ENCODE results near the gene NFAM1. TPM values are rescaled to one million over a fixed set of nuclear protein-coding genes. Genes with fewer than 3 reads are reported as not detected.

Gene NFAM1
- total RNA-seq, 1 donor from 2014 or later: 0.88 TPM

- Mint-ChIP-seq H3K27me3 (ENCODE audit: insufficient read depth) (peaks cover 5% of the 10 kb centered on the region), H3K9me3 (no peaks in the 10 kb centered on the region)
Observed at GRCh38 chr22:42399315-42400271, 32.6 kb downstream of the NFAM1 start.

GRCh38 chr22:42397332-42398249, 34.6 kb downstream of the NFAM1 start:
- H3K27ac Mint-ChIP-seq: no peak overlapping the region
- no peak overlapping the region for H3K4me3 Mint-ChIP-seq
- H3K4me1 Mint-ChIP-seq (ENCODE audit: low read depth): peaks cover 6% of the 10 kb centered on the region
- no peaks in the 10 kb centered on the region for H3K36me3 Mint-ChIP-seq (ENCODE audit: low read depth)
- H3K9me3 Mint-ChIP-seq: no peaks in the 10 kb centered on the region
- no peak for DNase-seq (ENCODE audit: low spot score)
- H3K27me3 Mint-ChIP-seq (ENCODE audit: insufficient read depth): peaks cover 7% of the 10 kb centered on the region
- intact Hi-C loops (cut with micrococcal nuclease): no loop called here

More at GRCh38 chr22:42399315-42400271, 32.6 kb downstream of the NFAM1 start:
- Mint-ChIP-seq H3K36me3 (ENCODE audit: low read depth) (no peaks in the 10 kb centered on the region), H3K4me3 (no peak overlapping the region), H3K27ac (no peak overlapping the region), H3K4me1 (ENCODE audit: low read depth) (peaks cover 6% of the 10 kb centered on the region)
- DNase-seq (ENCODE audit: low spot score): no peak
- intact Hi-C loops (cut with micrococcal nuclease): no loop called here

GRCh38 chr22:42396621-42397331, 35.4 kb downstream of the NFAM1 start:
- Mint-ChIP-seq H3K4me3 (no peak overlapping the region), H3K27ac (no peak overlapping the region), H3K36me3 (ENCODE audit: low read depth) (no peaks in the 10 kb centered on the region), H3K27me3 (ENCODE audit: insufficient read depth) (peaks cover 11% of the 10 kb centered on the region), H3K9me3 (no peaks in the 10 kb centered on the region), H3K4me1 (ENCODE audit: low read depth) (peaks cover 6% of the 10 kb centered on the region)
- no peak for DNase-seq (ENCODE audit: low spot score)
- intact Hi-C loops (cut with micrococcal nuclease): no loop called here

- Mint-ChIP-seq H3K27me3 (ENCODE audit: insufficient read depth) (peaks cover 10% of the 10 kb centered on the region), H3K4me3 (no peak overlapping the region), H3K36me3 (ENCODE audit: low read depth) (no peaks in the 10 kb centered on the region), H3K4me1 (ENCODE audit: low read depth) (no peaks in the 10 kb centered on the region), H3K27ac (no peak overlapping the region), H3K9me3 (no peaks in the 10 kb centered on the region)
- intact Hi-C loops (cut with micrococcal nuclease): no loop called here
- no peak for DNase-seq (ENCODE audit: low spot score)
Observed at GRCh38 chr22:42389143-42389542, 43.1 kb downstream of the NFAM1 start.

- Mint-ChIP-seq H3K27ac (no peak overlapping the region), H3K4me3 (no peak overlapping the region), H3K27me3 (ENCODE audit: insufficient read depth) (peaks cover 11% of the 10 kb centered on the region), H3K36me3 (ENCODE audit: low read depth) (no peaks in the 10 kb centered on the region), H3K4me1 (ENCODE audit: low read depth) (no peaks in the 10 kb centered on the region), H3K9me3 (no peaks in the 10 kb centered on the region)
- intact Hi-C loops (cut with micrococcal nuclease): no loop called here
- no peak for DNase-seq (ENCODE audit: low spot score)
Observed at GRCh38 chr22:42388130-42388797, 43.9 kb downstream of the NFAM1 start.

- no peak for DNase-seq (ENCODE audit: low spot score)
- Mint-ChIP-seq H3K27me3 (ENCODE audit: insufficient read depth) (peaks cover 9% of the 10 kb centered on the region), H3K27ac (no peak overlapping the region), H3K36me3 (ENCODE audit: low read depth) (no peaks in the 10 kb centered on the region), H3K9me3 (no peaks in the 10 kb centered on the region), H3K4me3 (no peak overlapping the region), H3K4me1 (ENCODE audit: low read depth) (no peaks in the 10 kb centered on the region)
- intact Hi-C loops (cut with micrococcal nuclease): no loop called here
Observed at GRCh38 chr22:42387631-42388030, 44.6 kb downstream of the NFAM1 start.

GRCh38 chr22:42385696-42386095, 46.5 kb downstream of the NFAM1 start:
- H3K36me3 Mint-ChIP-seq (ENCODE audit: low read depth): no peaks in the 10 kb centered on the region
- no peak overlapping the region for H3K4me3 Mint-ChIP-seq
- intact Hi-C loops (cut with micrococcal nuclease): no loop called here
- H3K27me3 Mint-ChIP-seq (ENCODE audit: insufficient read depth): peaks cover 1% of the 10 kb centered on the region
- no peaks in the 10 kb centered on the region for H3K4me1 Mint-ChIP-seq (ENCODE audit: low read depth)
- no peaks in the 10 kb centered on the region for H3K9me3 Mint-ChIP-seq
- DNase-seq (ENCODE audit: low spot score): no peak
- no peak overlapping the region for H3K27ac Mint-ChIP-seq

- Mint-ChIP-seq H3K36me3 (ENCODE audit: low read depth) (no peaks in the 10 kb centered on the region), H3K4me3 (no peak overlapping the region), H3K27ac (no peak overlapping the region), H3K9me3 (no peaks in the 10 kb centered on the region), H3K4me1 (ENCODE audit: low read depth) (no peaks in the 10 kb centered on the region), H3K27me3 (ENCODE audit: insufficient read depth) (peaks cover 4% of the 10 kb centered on the region)
- intact Hi-C loops (cut with micrococcal nuclease): no loop called here
- DNase-seq (ENCODE audit: low spot score): no peak
Observed at GRCh38 chr22:42384506-42384905, 47.7 kb downstream of the NFAM1 start.

GRCh38 chr22:42383851-42384417, 48.3 kb downstream of the NFAM1 start:
- intact Hi-C loops (cut with micrococcal nuclease): no loop called here
- no peak overlapping the region for H3K27ac Mint-ChIP-seq
- H3K27me3 Mint-ChIP-seq (ENCODE audit: insufficient read depth): peaks cover 4% of the 10 kb centered on the region
- no peak overlapping the region for H3K4me3 Mint-ChIP-seq
- H3K9me3 Mint-ChIP-seq: no peaks in the 10 kb centered on the region
- no peaks in the 10 kb centered on the region for H3K4me1 Mint-ChIP-seq (ENCODE audit: low read depth)
- H3K36me3 Mint-ChIP-seq (ENCODE audit: low read depth): no peaks in the 10 kb centered on the region
- DNase-seq (ENCODE audit: low spot score): no peak

GRCh38 chr22:42383287-42383686, 48.9 kb downstream of the NFAM1 start:
- Mint-ChIP-seq H3K36me3 (ENCODE audit: low read depth) (no peaks in the 10 kb centered on the region), H3K27me3 (ENCODE audit: insufficient read depth) (peaks cover 4% of the 10 kb centered on the region), H3K27ac (no peak overlapping the region), H3K4me1 (ENCODE audit: low read depth) (no peaks in the 10 kb centered on the region), H3K9me3 (no peaks in the 10 kb centered on the region), H3K4me3 (no peak overlapping the region)
- intact Hi-C loops (cut with micrococcal nuclease): no loop called here
- no peak for DNase-seq (ENCODE audit: low spot score)

- Mint-ChIP-seq H3K4me3 (no peak overlapping the region), H3K27ac (no peak overlapping the region), H3K36me3 (ENCODE audit: low read depth) (no peaks in the 10 kb centered on the region), H3K27me3 (ENCODE audit: insufficient read depth) (peaks cover 4% of the 10 kb centered on the region), H3K4me1 (ENCODE audit: low read depth) (no peaks in the 10 kb centered on the region), H3K9me3 (no peaks in the 10 kb centered on the region)
- intact Hi-C loops (cut with micrococcal nuclease): no loop called here
- DNase-seq (ENCODE audit: low spot score): no peak
Observed at GRCh38 chr22:42380769-42381551, 51.2 kb downstream of the NFAM1 start.

All from activated T-helper 1 cell treated with anti-CD3 and anti-CD28 coated beads, Interleukin-12 subunit alpha, Interleukin-12 subunit beta, Interleukin-2, Interleukin-4 antibody, amounts not matched to agents 30 ng/mL and 10 ng/mL and 1 ng/mL, durations not matched to agents 14 hours and 24 hours and 36 hours (primary cell).